GM21576 (cell line): ENCODE results near the gene SLC7A5.
"Not testable (repeated sequence)": the region's sequence is repeated elsewhere in the genome, so short reads cannot be mapped to it uniquely, and the experiment has no call there.

ENCODE experiments used
- ATAC-seq: cut with Tn5 transposase; IDR thresholded peaks from one replicate; pipeline ENCODE4 v1.9.1; 2021; ENCODE audit warnings: mild to moderate bottlenecking, moderate library complexity; ENCODE audit not compliant: unreplicated experiment

Gene SLC7A5

GRCh38 chr16:87862597-87863326 is 6.5 kb downstream of the SLC7A5 start:
- not testable (repeated sequence) for ATAC-seq

- not testable (repeated sequence) for ATAC-seq
These were observed 7.8 kb downstream of the SLC7A5 start for GRCh38 chr16:87861300-87862099.

GRCh38 chr16:87860553-87861299 is 8.6 kb downstream of the SLC7A5 start:
- ATAC-seq: no peak

- not testable (repeated sequence) for ATAC-seq
These were observed 10.9 kb downstream of the SLC7A5 start for GRCh38 chr16:87858151-87858993.

GRCh38 chr16:87856791-87857228 is 12.5 kb downstream of the SLC7A5 start:
- no peak for ATAC-seq

- peak; percentile 27 for ATAC-seq
These were observed 13.2 kb downstream of the SLC7A5 start for GRCh38 chr16:87855852-87856715.

GRCh38 chr16:87854907-87855683 is 14.2 kb downstream of the SLC7A5 start:
- no peak for ATAC-seq

GRCh38 chr16:87854053-87854906 is 15.0 kb downstream of the SLC7A5 start:
- no peak for ATAC-seq

- ATAC-seq: no peak
These were observed 15.8 kb downstream of the SLC7A5 start for GRCh38 chr16:87853411-87854052.

GRCh38 chr16:87851601-87852000 is 17.7 kb downstream of the SLC7A5 start:
- no peak for ATAC-seq

- ATAC-seq: no peak
These were observed 18.1 kb downstream of the SLC7A5 start for GRCh38 chr16:87851141-87851587.

GRCh38 chr16:87850009-87851006 is 19.0 kb downstream of the SLC7A5 start:
- ATAC-seq: no peak

GRCh38 chr16:87849419-87850008 is 19.8 kb downstream of the SLC7A5 start:
- ATAC-seq: no peak

GRCh38 chr16:87848676-87849345 is 20.5 kb downstream of the SLC7A5 start:
- no peak for ATAC-seq
